ENCODE results near the gene NCF2. TPM values are rescaled to one million over a fixed set of nuclear protein-coding genes. Genes with fewer than 3 reads are reported as not detected.
A peak's percentile ranks its signal among the peaks of the same experiment; 100 is the strongest.

The NCF2 gene
- total RNA-seq, 1 donor = not detected

DNA sequence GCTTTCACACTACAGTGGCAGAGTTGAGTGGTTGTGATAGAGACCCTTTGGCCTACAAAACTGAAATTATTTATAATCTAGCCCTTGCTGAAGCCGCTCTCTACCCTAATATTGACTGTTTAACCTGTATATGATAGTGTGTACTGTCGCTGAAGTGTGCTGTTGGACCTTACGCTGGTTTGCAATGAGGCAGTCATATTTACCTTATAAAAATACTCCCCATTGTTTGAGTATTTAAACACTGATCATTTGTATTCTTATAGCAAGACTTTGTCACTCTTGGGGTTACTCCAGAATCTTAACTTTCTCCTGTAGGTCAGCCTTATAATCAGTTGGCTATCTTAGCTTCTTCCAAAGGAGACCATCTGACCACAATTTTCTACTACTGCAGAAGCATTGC is 61.7 kb downstream of the NCF2 start:
- TF ChIP-seq, protein P1, sequence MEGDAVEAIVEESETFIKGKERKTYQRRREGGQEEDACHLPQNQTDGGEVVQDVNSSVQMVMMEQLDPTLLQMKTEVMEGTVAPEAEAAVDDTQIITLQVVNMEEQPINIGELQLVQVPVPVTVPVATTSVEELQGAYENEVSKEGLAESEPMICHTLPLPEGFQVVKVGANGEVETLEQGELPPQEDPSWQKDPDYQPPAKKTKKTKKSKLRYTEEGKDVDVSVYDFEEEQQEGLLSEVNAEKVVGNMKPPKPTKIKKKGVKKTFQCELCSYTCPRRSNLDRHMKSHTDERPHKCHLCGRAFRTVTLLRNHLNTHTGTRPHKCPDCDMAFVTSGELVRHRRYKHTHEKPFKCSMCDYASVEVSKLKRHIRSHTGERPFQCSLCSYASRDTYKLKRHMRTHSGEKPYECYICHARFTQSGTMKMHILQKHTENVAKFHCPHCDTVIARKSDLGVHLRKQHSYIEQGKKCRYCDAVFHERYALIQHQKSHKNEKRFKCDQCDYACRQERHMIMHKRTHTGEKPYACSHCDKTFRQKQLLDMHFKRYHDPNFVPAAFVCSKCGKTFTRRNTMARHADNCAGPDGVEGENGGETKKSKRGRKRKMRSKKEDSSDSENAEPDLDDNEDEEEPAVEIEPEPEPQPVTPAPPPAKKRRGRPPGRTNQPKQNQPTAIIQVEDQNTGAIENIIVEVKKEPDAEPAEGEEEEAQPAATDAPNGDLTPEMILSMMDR (IDR thresholded peaks at IDR 0.05; ENCODE audit: insufficient read depth, low read depth, low read length) = no peak
- no peak for DNase-seq (ENCODE audit: low read depth)
- H3K4me3 ChIP-seq (ENCODE audit: low read depth, low read length) = no peak overlapping the region

DNA sequence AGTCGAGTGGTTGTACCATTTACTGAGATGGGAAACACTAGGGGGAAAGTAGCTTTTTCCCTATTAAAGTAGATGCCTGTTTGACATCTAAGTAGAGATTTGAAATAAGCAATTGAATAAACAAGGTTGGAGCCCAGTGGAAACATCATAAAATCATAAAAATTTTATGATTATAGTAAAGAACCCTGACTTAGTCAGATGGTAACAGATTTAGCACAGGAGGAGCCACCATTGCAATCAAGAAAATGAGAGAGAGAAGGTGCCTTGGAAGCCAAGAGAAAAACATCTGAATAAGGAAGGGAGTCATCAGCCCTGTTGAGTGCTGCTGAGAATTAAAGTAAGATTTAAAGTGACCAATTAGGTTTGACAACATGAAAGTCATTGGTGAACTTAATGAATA is 68.2 kb downstream of the NCF2 start:
- TF ChIP-seq, protein P1 (IDR thresholded peaks at IDR 0.05; ENCODE audit: insufficient read depth, low read depth, low read length) = no peak
- DNase-seq (ENCODE audit: low read depth) = no peak
- no peak overlapping the region for H3K4me3 ChIP-seq (ENCODE audit: low read depth, low read length)

DNA sequence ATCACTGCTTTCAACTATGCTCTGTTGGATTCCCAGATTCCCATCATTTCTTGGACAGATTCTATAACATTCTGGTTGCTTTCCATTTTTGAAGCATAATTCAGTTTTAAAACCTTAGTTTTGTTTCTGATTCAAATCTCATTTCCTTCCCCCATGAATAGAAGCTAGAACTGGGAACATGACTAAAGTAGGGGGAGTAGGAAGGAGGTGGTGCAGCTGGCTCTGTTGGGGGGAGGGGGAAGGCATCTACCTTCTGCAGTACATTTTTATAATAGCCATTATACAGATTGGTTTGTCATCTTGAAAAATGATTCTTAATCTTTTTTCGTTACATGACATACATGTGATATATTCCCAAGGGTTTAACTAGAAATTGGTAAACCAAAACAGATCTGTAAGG is 69.9 kb downstream of the NCF2 start:
- DNase-seq (ENCODE audit: low read depth) = no peak
- no peak overlapping the region for H3K4me3 ChIP-seq (ENCODE audit: low read depth, low read length)
- TF ChIP-seq, protein P1 (IDR thresholded peaks at IDR 0.05; ENCODE audit: insufficient read depth, low read depth, low read length) = no peak

DNA sequence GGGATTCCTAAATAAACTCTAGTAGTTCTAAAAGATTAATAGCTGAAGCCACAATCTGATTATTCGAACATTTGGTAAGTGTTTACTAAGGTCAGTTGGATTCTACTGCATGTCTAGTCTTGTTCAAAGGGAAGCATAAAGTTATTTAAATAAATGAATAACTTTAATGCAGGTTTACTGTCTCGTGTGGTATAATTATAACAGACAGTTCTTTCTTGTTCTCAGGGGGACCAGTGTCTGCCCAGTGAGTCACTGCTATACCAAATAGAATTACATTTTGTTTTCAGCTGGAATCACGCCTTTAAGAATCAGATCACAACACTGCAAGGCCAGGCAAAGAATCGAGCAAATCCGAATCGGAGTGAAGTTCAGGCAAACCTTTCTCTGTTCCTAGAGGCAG is 72.9 kb downstream of the NCF2 start:
- no peak for DNase-seq (ENCODE audit: low read depth)
- TF ChIP-seq, protein P1 (IDR thresholded peaks at IDR 0.05; ENCODE audit: insufficient read depth, low read depth, low read length) = no peak
- no peak overlapping the region for H3K4me3 ChIP-seq (ENCODE audit: low read depth, low read length)

DNA sequence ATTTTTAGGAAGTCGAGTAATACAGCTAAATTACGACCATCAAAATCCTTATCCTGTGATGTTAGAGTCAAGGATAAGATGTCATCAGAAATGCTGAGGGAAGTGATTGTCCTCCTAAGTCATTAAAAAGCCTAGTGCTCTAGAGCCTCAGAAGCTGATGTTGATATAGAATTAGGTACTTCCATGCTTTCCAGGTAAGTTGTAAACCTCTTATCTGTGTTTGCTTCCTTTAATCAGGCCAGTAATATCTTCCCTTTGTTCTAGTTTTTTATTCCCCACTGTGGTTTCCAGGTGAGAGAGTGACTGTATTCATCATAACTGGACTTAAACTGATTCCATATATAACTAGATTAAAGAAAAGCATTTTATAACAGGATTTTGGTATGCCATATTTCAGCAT is 73.5 kb downstream of the NCF2 start:
- DNase-seq (ENCODE audit: low read depth) = no peak
- H3K4me3 ChIP-seq (ENCODE audit: low read depth, low read length) = no peak overlapping the region
- TF ChIP-seq, protein P1 (IDR thresholded peaks at IDR 0.05; ENCODE audit: insufficient read depth, low read depth, low read length) = no peak

DNA sequence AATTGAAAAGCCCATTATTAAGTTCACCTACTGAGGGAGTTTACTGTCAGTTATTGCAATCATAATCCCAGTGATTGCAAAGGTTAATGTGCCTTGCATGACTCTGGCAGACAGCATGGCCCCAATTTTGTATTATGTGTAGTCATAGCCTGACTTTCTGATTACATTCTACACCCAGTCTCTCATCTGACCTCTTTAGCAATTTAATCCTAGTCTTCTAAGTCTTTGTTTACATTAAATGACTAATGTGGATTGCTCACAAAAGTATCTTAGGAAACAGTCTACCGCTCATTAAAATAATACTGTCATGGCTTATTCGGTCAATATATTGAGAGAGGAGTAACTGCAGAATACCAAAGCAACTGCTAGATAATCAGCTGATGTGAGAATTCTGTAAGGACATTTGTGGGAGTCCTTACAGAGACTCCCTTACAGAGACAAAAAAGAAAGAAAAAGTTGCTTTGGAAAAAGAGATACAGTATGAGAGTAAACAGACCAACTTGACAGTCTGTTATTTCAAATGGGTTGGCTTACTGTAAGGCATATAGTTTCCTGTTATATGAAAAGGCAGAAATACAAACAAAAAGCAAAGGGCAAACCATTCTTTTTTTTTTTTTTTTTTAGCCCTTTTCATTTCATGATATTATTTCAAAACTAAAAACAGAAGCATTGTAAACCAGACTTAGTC is 75.1 kb downstream of the NCF2 start:
- no peak overlapping the region for H3K4me3 ChIP-seq (ENCODE audit: low read depth, low read length)
- DNase-seq (ENCODE audit: low read depth) = peak; percentile 86
- TF ChIP-seq, protein P1 (IDR thresholded peaks at IDR 0.05; ENCODE audit: insufficient read depth, low read depth, low read length) = no peak

DNA sequence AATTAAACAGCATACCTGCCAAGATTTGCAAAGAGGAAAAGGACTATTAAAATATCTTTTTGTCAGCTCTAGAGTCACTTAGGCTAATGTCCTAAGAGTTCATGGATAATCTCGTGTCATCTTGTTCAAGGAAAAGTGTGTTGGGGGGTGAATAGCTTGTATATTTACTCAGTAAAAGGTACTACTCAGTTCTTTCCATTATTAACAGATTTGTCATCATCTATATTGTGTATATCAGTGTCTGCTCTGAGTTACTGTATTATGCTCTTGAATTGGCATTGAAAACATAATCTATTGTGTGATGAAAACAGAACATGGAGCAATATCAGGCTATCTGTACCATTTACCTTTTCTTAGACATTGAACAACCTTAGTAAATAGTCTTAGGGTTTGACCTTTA is 76.0 kb downstream of the NCF2 start:
- no peak overlapping the region for H3K4me3 ChIP-seq (ENCODE audit: low read depth, low read length)
- DNase-seq (ENCODE audit: low read depth) = no peak
- TF ChIP-seq, protein P1 (IDR thresholded peaks at IDR 0.05; ENCODE audit: insufficient read depth, low read depth, low read length) = no peak

All from fibroblast of villous mesenchyme (primary cell).